Breast epithelium (tissue), 4 donors: ENCODE results near the gene PHACTR3. TPM values are rescaled to one million over a fixed set of nuclear protein-coding genes. Genes with fewer than 3 reads are reported as not detected.

Experiments
- DNase-seq, 2 donors: peaks; one replicate each; pipeline ENCODE4 v3.0.0-alpha.2; 2019; ENCODE audit warnings: low spot score in 2 of 2
- H3K27ac ChIP-seq, 2 donors: fragments of 200-600 bp; sonication (generic) in 1 of 2; one replicate each; pipeline ENCODE4 v1.5.1; 2016 to 2019; ENCODE audit warnings: mild to moderate bottlenecking in 1 of 2
- H3K27me3 ChIP-seq, 2 donors: fragments of 200-600 bp; sonication (generic) in 1 of 2; one replicate each; pipeline versions ENCODE4 v1.5.1 to v1.6.0; 2017 to 2019; ENCODE audit warnings: control low read depth in 1 of 2, mild to moderate bottlenecking in 1 of 2
- H3K36me3 ChIP-seq: fragments of 200-600 bp; one replicate; pipeline ENCODE4 v1.5.1; 2019
- H3K4me1 ChIP-seq, 2 donors: fragments of 200-600 bp; sonication (generic); one replicate each; pipeline ENCODE4 v1.5.1; 2016 to 2019; ENCODE audit warnings: control low read depth in 1 of 2
- H3K4me3 ChIP-seq, 3 donors: fragments of 200-600 bp; sonication (generic); 1 replicate in 2 of 3; 2 replicates in 1 of 3; pipeline ENCODE4 v1.5.1; 2016 to 2019; ENCODE audit warnings: mild to moderate bottlenecking in 3 of 3, moderate library complexity in 2 of 3
- H3K9me3 ChIP-seq, 2 donors: fragments of 200-600 bp; sonication (generic) in 1 of 2; one replicate each; pipeline ENCODE4 v1.5.1; 2016 to 2019; ENCODE audit warnings: control low read depth in 1 of 2
- CTCF ChIP-seq, 3 donors: fragments of 450-650 bp; IDR thresholded peaks; one replicate each; pipeline ENCODE4 v1.5.1; 2016 to 2017; ENCODE audit warnings: antibody characterized with exemption in 3 of 3, mild to moderate bottlenecking in 3 of 3, moderate library complexity in 3 of 3
- POLR2A ChIP-seq: fragments of 450-650 bp; IDR thresholded peaks from one replicate; pipeline ENCODE4 v1.6.1; 2016; ENCODE audit warnings: antibody characterized with exemption, mild to moderate bottlenecking, moderate library complexity
- POLR2AphosphoS5 ChIP-seq, 3 donors: sonication (generic); formaldehyde crosslinking; IDR thresholded peaks; one replicate each; pipeline ENCODE4 v1.6.1; 2017; ENCODE audit warnings: antibody characterized with exemption in 3 of 3
- intact Hi-C: fragments of 100-400 bp; cut with DNase I; formaldehyde crosslinking; loops from one replicate; pipeline ENCODE4 v1.15.1; 2023; ENCODE audit warnings: low total_unique reads
- total RNA-seq, 3 donors: library from RNA; depleted of rRNA; stranded (reverse); fragments of >200 nt; gene quantifications; one replicate each; pipeline ENCODE4 v1.1.0, GENCODE V29; 2016

Gene PHACTR3
- total RNA-seq, 3 donors from 2014 or later, result 0.16 to 0.33 (median 0.29) TPM

DNA sequence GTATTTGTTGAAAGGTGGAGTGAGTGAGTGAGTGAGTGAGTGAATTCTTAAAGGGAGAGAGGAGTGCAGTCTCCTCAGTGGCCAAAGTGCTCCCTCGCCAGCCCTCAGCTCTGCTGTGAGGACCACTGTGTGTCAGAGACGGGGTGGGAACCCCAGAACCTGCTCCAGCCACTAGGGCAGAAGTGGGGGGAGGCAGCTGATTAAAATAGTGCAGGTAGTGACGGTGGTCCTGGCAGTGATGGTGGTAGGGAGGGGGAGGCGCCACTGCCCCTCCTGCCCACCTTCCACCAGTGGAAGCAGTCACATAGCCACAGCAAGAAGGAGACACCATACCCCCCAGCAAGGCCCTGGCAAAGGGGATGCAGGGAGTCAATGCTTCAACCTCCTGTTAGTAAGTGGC lies 133.5 kb downstream of the PHACTR3 start:
- H3K36me3 ChIP-seq, result no peaks in the 10 kb centered on the region
- TF ChIP-seq CTCF (IDR thresholded peaks at IDR 0.05) (no peak), POLR2AphosphoS5 (IDR thresholded peaks at IDR 0.05) (no peak)
- intact Hi-C loops, result no loop called here
- peaks cover 0 to 47% of the 10 kb centered on the region in 2 donors for H3K27me3 ChIP-seq
- no peak overlapping the region for H3K27ac ChIP-seq
- H3K4me3 ChIP-seq, result no peak overlapping the region
- DNase-seq, result no peak
- H3K9me3 ChIP-seq, result no peaks in the 10 kb centered on the region
- no peaks in the 10 kb centered on the region for H3K4me1 ChIP-seq

GRCh38 chr20:59738851-59739250 lies 134.5 kb downstream of the PHACTR3 start:
- H3K9me3 ChIP-seq, result no peaks in the 10 kb centered on the region
- intact Hi-C loops, result no loop called here
- H3K27ac ChIP-seq, result no peak overlapping the region
- H3K27me3 ChIP-seq, result peaks cover 0 to 42% of the 10 kb centered on the region in 2 donors
- no peak overlapping the region for H3K4me3 ChIP-seq
- H3K4me1 ChIP-seq, result no peaks in the 10 kb centered on the region
- no peak for DNase-seq
- no peaks in the 10 kb centered on the region for H3K36me3 ChIP-seq
- TF ChIP-seq POLR2A, result no peak
- no peak for TF ChIP-seq POLR2AphosphoS5 (IDR thresholded peaks at IDR 0.05)
- no peak for TF ChIP-seq CTCF (IDR thresholded peaks at IDR 0.05)

- H3K4me1 ChIP-seq, result no peaks in the 10 kb centered on the region
- no peaks in the 10 kb centered on the region for H3K9me3 ChIP-seq
- H3K4me3 ChIP-seq, result no peak overlapping the region
- TF ChIP-seq POLR2AphosphoS5 (IDR thresholded peaks at IDR 0.05), result no peak
- TF ChIP-seq CTCF (IDR thresholded peaks at IDR 0.05), result no peak
- no peak for TF ChIP-seq POLR2A
- DNase-seq, result no peak
- H3K27ac ChIP-seq, result no peak overlapping the region
- intact Hi-C loops, result no loop called here
- H3K36me3 ChIP-seq, result no peaks in the 10 kb centered on the region
- peaks cover 0 to 35% of the 10 kb centered on the region in 2 donors for H3K27me3 ChIP-seq
Measured at GRCh38 chr20:59740621-59741020, 136.3 kb downstream of the PHACTR3 start.

- Histone ChIP-seq H3K4me1 (no peaks in the 10 kb centered on the region), H3K27ac (no peak overlapping the region), H3K4me3 (no peak overlapping the region), H3K27me3 (peaks cover 0 to 31% of the 10 kb centered on the region in 2 donors), H3K9me3 (no peaks in the 10 kb centered on the region), H3K36me3 (no peaks in the 10 kb centered on the region)
- TF ChIP-seq CTCF (IDR thresholded peaks at IDR 0.05) (no peak), POLR2AphosphoS5 (IDR thresholded peaks at IDR 0.05) (no peak), POLR2A (no peak)
- no peak for DNase-seq
- intact Hi-C loops, result no loop called here
Measured at GRCh38 chr20:59741073-59741472, 136.7 kb downstream of the PHACTR3 start.

- H3K36me3 ChIP-seq, result no peaks in the 10 kb centered on the region
- peaks cover 0 to 21% of the 10 kb centered on the region in 2 donors for H3K27me3 ChIP-seq
- no peaks in the 10 kb centered on the region for H3K4me1 ChIP-seq
- DNase-seq, result no peak
- H3K9me3 ChIP-seq, result no peaks in the 10 kb centered on the region
- H3K4me3 ChIP-seq, result no peak overlapping the region
- TF ChIP-seq POLR2A, result no peak
- TF ChIP-seq POLR2AphosphoS5 (IDR thresholded peaks at IDR 0.05), result no peak
- no peak for TF ChIP-seq CTCF (IDR thresholded peaks at IDR 0.05)
- intact Hi-C loops, result no loop called here
- no peak overlapping the region for H3K27ac ChIP-seq
Measured at GRCh38 chr20:59742351-59743095, 138.2 kb downstream of the PHACTR3 start.
